T47D (cell line): ENCODE data around the gene FOXO6.

ENCODE experiments used
- DNase-seq, 2 experiments: peaks; one replicate each; pipeline versions ENCODE4 v3.0.0 to v3.0.0-alpha.2; 2011 to 2012; ENCODE audit warnings: low read depth in 1 of 2, low spot score in 1 of 2
- JUND ChIP-seq: IDR thresholded peaks from 2 replicates; pipeline ENCODE4 v1.6.1; 2012; ENCODE audit warnings: low read depth
- in situ Hi-C: cut with HindIII; loops from 2 replicates; pipeline ENCODE4 v1.10.0; 2016; ENCODE audit warnings: low sequenced_read_pairs, low pct_unique_long_range_greater_than_20kb

Gene FOXO6

GRCh38 chr1:41368366-41368765, 7.1 kb downstream of the FOXO6 start:
- in situ Hi-C loops, result no loop called here
- DNase-seq, result peak in 1 of 2 experiments; percentile 0
- TF ChIP-seq JUND, result no peak

- no peak for DNase-seq
- in situ Hi-C loops, result no loop called here
- no peak for TF ChIP-seq JUND
Measured at GRCh38 chr1:41368801-41369200, 7.6 kb downstream of the FOXO6 start.

- DNase-seq, result no peak
- no peak for TF ChIP-seq JUND
- in situ Hi-C loops, result no loop called here
Measured at GRCh38 chr1:41369531-41369930, 8.3 kb downstream of the FOXO6 start.

GRCh38 chr1:41370225-41370624, 9.0 kb downstream of the FOXO6 start:
- TF ChIP-seq JUND, result no peak
- in situ Hi-C loops, result no loop called here

GRCh38 chr1:41370756-41371420, 9.7 kb downstream of the FOXO6 start:
- peak in 1 of 2 experiments; percentile 1 for DNase-seq
- in situ Hi-C loops, result no loop called here
- TF ChIP-seq JUND, result no peak

More at GRCh38 chr1:41370225-41370624, 9.0 kb downstream of the FOXO6 start:
- DNase-seq, result peak in 1 of 2 experiments; percentile 0

- in situ Hi-C loops, result no loop called here
- TF ChIP-seq JUND, result no peak
- DNase-seq, result peak in 1 of 2 experiments; percentile 73
Measured at GRCh38 chr1:41371630-41372599, 10.7 kb downstream of the FOXO6 start.

- DNase-seq, result no peak
- no peak for TF ChIP-seq JUND
- in situ Hi-C loops, result no loop called here
Measured at GRCh38 chr1:41372600-41372993, 11.4 kb downstream of the FOXO6 start.

- in situ Hi-C loops, result no loop called here
- TF ChIP-seq JUND, result no peak
- DNase-seq, result no peak
Measured at GRCh38 chr1:41373373-41373772, 12.1 kb downstream of the FOXO6 start.

GRCh38 chr1:41374711-41375110, 13.5 kb downstream of the FOXO6 start:
- TF ChIP-seq JUND, result no peak
- no peak for DNase-seq
- in situ Hi-C loops, result no loop called here

GRCh38 chr1:41377397-41377796, 16.2 kb downstream of the FOXO6 start:
- no peak for TF ChIP-seq JUND
- DNase-seq, result no peak
- in situ Hi-C loops, result no loop called here

- DNase-seq, result no peak
- TF ChIP-seq JUND, result no peak
- in situ Hi-C loops, result no loop called here
Measured at GRCh38 chr1:41378222-41378621, 17.0 kb downstream of the FOXO6 start.

GRCh38 chr1:41378999-41379737, 17.9 kb downstream of the FOXO6 start:
- TF ChIP-seq JUND, result no peak
- DNase-seq, result no peak
- in situ Hi-C loops, result no loop called here
